Stimulated activated CD4-positive, alpha-beta T cell treated with anti-CD3 and anti-CD28 coated beads, Interleukin-4, amount 100 ng/mL, for 48 hours (primary cell): ENCODE measurements around the gene USP3.

Experiments
- DNase-seq, 2 donors: peaks; one replicate each; pipeline ENCODE4 v3.0.0-alpha.2; 2020; ENCODE audit warnings: low read depth in 2 of 2

Gene USP3, protein sequence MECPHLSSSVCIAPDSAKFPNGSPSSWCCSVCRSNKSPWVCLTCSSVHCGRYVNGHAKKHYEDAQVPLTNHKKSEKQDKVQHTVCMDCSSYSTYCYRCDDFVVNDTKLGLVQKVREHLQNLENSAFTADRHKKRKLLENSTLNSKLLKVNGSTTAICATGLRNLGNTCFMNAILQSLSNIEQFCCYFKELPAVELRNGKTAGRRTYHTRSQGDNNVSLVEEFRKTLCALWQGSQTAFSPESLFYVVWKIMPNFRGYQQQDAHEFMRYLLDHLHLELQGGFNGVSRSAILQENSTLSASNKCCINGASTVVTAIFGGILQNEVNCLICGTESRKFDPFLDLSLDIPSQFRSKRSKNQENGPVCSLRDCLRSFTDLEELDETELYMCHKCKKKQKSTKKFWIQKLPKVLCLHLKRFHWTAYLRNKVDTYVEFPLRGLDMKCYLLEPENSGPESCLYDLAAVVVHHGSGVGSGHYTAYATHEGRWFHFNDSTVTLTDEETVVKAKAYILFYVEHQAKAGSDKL

GRCh38 chr15:63504247-63504978, at the start of gene USP3:
Gene USP3, plus strand, starts transcription at chr15:63504593. Its CDS starts 147 bp downstream, at chr15:63504740.
- DNase-seq: peak; percentile 88 to 90

DNA sequence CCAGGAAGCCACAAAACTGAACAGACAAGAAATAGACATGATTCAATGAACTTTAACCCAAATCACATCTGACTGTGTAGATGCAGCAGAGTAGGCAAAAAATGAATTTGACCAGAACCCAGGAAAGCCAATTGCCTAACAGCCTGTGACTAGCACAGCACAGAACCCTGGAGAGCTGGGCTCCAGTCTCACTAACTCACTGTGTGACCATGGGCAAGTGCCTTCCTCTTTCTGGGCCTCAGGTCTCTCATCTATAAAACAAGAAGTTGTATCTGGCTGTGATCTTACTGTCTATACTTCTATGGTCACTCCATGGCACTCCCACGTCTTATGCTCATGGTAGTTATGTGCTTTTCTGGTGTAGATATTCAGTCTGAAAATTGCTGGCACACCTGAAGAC, 48.1 kb upstream of the USP3 start:
- no peak for DNase-seq

- no peak for DNase-seq
These were observed 47.0 kb upstream of the USP3 start for GRCh38 chr15:63457379-63457778.

DNA sequence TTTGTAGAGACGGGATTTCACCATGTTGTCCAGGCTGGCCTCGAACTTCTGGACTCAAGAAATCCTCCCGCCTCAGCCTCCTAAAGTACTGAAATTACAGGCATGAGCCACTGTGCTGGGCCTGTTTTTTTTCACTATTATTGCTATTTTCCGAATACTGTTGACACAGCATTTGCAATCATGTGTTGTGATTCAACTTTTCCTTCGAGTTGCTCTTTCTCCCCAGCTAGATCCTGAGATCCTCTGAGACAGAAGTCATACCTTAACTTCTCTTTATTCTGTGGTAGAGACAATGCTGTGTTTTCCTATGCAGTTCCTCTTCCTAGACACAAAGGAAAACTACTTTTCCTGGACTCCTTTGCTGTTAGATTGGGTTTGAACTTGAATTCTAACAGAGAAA, 46.4 kb upstream of the USP3 start:
- DNase-seq: no peak

DNA sequence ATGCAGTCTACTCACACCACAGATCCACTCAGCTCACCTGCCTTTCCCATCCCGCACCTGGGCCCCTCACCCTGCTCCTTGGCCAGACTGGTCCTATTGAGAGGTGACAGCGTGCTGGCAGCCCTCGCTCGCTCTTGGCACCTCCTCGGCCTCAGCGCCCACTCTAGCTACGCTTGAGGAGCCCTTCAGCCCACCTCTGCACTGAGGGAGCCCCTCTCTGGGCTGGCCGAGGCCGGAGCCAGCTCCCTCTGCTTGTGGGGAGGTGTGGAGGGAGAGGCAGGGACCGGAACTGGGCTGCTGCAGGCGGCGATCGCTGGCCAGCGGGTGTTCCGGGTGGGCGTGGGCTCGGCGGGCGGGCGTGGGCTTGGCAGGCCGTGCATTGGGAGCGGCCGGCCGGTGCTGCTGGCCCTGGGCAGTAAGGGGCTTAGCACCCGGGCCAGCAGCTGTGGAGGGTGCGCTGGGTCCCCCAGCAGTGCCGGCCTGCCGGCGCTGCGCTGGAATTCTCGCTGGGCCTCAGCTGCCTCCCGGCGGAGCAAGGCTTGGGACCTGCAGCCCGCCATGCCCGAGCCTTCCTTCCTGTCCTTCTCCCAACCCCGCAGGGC, 45.5 kb upstream of the USP3 start:
- DNase-seq: no peak

DNA sequence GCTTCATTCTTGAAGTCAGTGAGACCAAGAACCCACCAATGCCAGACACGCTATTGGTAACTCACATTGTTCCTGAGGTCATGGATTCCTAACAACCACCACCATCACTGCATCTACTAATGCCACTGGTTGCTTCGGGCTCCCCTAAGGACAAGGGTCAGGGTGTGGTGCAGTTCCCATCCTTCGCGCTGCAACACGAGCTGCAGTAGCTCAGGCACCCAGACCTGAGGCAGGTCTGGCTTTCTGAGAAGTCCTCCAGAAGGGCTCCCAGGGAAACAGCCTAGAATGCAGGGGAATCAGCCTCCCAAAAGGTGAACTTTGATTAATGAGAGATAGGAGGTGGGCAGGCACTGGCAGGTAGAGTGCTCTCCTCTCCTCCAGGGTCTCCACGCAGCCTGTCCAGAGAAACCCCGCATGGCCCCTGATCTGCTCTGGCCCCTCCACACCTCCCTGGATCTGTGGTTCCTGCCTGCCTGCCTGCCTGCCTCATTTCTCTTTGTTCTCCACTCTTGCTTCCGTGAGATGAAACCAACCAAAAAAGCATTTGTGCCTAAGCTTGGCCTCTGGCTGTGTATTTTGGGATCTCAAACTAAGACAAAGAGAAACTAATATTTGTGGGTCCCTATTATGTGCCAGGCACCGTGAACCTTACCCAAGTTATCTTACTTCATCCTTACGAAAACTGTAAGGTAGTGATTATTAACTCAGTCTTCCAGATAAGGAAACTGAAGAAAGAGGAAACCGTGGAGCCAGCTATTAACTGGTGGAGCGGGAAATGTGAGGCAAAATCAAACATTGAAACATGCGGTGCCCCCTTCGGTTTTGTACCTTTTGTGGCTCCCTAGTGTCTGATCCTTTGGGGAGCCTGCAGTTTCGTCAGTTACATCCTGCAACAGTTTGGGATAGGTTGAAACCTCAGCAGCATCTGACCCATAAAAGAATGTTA, 43.9 kb upstream of the USP3 start:
- DNase-seq: no peak

- DNase-seq: no peak
These were observed 43.0 kb upstream of the USP3 start for GRCh38 chr15:63461230-63461985.

DNA sequence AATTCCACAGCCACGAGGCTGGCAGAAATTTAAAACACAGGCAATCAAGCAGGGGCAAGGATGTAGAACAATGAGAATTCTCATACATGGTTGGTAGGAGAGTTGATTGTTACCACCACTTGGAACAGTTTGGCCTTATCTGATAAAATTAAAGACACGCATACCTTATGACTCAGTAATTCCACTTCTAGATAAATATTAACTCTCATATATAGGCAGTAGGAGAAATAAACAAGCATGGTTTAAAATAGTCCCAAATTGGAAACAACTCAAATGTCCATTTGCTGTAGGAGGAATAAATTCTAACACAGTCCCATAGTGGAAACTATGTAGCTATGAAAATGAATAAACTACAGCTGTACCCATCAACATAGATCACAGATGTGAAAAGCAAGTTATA, 42.3 kb upstream of the USP3 start:
- DNase-seq: no peak

GRCh38 chr15:63463036-63463435, 41.4 kb upstream of the USP3 start:
- no peak for DNase-seq

- DNase-seq: no peak
These were observed 40.6 kb upstream of the USP3 start for GRCh38 chr15:63463793-63464192.

DNA sequence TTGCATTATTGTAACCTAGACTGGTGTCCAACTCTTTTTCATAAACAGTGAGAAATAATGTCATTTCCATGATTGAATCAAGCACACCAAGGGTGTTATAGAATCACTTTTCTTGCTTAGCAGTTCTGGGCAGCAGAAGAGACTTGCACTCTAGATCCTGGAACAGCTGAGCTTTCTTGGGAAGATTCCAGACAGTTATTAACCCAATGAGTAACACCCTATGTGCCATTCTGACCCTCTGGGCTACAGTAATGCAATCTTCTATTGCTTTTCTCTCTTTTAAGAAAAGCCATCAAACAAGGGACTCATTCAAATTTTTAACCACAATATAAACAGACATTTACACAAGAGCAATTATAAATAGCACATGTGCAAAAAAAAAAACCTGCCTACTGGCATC, 39.3 kb upstream of the USP3 start:
- DNase-seq: no peak

- peak in 1 of 2 donors; percentile 44 for DNase-seq
These were observed 37.8 kb upstream of the USP3 start for GRCh38 chr15:63466378-63467192.

- DNase-seq: no peak
These were observed 35.2 kb upstream of the USP3 start for GRCh38 chr15:63469190-63469589.

DNA sequence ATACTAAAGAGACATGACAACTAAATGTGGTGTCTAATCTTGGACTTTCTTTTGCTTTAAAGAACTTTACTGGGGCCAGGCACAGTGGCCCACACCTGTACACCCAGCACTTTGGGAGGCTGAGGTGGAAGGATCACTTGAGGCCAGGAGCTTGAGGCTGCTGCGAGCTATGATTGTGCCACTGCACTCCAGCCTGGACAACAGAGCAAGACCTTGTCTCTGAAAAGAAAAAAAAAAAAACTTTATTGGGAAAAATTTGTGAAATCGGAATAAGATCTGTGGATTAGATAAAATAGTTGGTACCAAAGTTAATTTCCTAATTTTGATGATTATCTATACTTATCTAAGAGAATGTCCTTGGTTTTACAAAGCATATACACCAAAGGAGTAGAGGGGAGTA, 34.4 kb upstream of the USP3 start:
- DNase-seq: no peak

- no peak for DNase-seq
These were observed 31.2 kb upstream of the USP3 start for GRCh38 chr15:63473007-63473748.

DNA sequence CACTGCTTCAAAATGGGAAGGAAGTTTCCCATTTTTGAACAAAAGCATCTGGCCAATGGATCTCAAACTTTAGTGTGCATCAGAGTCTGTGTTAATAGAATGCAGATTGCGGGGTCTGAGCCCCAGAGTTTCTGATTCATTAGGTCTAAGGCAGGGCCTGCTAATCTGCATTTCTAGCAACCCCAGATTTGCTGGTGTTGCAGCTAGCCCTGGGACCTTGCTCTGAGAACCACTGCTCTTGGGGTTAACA, 30.7 kb upstream of the USP3 start:
- DNase-seq: no peak

DNA sequence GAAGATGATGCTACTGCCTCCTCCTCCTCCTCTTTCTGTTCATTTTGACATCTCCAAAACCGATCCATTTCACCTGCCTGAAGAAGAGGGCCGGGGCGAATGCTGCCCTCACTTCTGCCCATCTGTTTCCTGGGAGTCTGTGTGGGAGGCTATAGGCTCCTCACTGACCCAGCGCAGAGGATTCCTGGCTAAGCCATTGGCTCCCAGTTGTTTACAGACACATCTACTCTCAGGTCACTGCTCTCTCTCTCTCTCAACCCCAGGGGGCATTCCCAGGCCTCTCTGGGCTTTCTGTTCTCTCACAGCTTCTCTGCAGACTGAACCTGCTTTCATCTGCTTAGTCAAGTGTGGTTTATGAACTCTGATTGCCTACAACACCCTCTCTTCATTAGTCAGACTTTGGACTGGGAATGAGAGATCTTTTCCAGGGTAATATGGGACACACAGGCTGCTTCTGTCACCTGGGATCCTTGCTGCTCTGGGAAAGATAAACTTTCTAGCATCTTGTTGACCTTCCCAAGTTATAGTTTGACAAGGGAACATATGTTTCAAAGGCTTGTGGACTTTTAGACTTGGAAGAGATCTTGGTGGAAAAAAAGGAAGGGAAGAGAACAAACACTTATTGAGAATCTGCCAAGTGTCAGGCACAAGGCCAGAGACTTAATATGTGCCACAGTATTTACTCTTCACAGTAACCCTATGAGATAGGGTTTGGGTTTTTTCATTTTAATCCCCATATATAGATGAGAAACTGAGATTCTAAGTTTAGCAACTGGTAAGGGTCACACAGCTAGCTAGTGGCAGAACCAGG, 30.2 kb upstream of the USP3 start:
- DNase-seq: peak in 1 of 2 donors; percentile 52

DNA sequence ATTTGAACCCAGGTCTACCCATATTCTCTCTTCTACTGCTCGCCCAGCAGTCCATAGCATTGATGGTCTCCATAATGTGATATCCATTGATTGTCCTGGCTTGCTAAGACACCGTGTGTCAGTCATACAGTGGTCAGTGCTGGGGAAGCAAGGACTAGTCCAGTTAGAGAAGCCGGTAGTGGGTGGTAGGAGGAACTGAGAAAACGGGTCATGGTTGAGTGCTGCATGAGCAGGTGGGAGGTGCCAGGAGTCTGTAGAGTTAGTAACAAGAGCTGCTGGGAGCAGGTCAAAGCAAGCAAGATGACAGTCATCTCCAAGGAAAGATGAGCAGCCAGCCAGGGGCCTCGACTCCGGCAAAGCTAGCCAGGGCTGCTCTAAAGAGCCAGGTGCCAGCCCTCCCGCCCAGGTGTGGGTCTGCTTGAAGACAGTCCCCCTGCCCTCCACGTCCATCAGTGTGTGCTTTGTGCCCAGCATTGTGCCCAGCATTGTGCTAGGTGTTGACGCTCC, 29.5 kb upstream of the USP3 start:
- DNase-seq: no peak
